GM12801 (cell line): ENCODE data around the gene HAPLN2.

ENCODE experiments used
- TF ChIP-seq, protein P1 (sequence below): IDR thresholded peaks from one replicate; pipeline ENCODE4 v1.5.1; 2011; ENCODE audit warnings: control low read depth; ENCODE audit not compliant: insufficient read length; ENCODE audit errors: extremely low read depth

Gene HAPLN2

DNA sequence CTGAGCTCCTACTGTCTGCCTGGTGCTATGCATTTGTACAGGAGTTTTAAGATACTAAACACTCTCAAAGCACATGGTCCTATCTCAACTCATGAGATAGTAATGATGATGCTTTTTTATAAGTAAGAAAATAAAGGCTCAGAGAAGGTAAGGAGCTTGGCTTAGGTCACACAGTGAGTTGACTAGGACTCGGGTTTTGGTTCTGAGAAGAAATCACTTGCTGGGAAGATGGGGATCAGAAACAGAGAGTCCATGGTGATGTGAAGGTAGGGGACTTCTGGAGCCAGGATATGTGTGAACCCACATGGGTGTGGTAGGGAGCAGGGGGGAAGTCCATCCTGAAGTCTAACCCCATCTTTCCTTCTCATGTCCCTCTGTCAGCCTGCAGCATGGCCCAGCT is 26.5 kb downstream of the HAPLN2 start:
- TF ChIP-seq, protein P1, sequence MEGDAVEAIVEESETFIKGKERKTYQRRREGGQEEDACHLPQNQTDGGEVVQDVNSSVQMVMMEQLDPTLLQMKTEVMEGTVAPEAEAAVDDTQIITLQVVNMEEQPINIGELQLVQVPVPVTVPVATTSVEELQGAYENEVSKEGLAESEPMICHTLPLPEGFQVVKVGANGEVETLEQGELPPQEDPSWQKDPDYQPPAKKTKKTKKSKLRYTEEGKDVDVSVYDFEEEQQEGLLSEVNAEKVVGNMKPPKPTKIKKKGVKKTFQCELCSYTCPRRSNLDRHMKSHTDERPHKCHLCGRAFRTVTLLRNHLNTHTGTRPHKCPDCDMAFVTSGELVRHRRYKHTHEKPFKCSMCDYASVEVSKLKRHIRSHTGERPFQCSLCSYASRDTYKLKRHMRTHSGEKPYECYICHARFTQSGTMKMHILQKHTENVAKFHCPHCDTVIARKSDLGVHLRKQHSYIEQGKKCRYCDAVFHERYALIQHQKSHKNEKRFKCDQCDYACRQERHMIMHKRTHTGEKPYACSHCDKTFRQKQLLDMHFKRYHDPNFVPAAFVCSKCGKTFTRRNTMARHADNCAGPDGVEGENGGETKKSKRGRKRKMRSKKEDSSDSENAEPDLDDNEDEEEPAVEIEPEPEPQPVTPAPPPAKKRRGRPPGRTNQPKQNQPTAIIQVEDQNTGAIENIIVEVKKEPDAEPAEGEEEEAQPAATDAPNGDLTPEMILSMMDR, result no peak

DNA sequence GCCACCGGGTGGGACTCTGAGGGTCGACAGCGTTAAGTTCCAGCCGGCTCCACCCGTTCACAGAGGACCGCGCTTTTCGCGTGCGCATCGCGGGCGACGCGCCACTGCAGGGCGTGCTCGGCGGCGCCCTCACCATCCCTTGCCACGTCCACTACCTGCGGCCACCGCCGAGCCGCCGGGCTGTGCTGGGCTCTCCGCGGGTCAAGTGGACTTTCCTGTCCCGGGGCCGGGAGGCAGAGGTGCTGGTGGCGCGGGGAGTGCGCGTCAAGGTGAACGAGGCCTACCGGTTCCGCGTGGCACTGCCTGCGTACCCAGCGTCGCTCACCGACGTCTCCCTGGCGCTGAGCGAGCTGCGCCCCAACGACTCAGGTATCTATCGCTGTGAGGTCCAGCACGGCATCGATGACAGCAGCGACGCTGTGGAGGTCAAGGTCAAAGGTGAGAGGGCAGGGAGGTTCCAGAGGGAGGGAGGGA is 27.6 kb downstream of the HAPLN2 start:
- TF ChIP-seq, protein P1, result no peak

GRCh38 chr1:156647351-156647750 is 28.1 kb downstream of the HAPLN2 start:
- TF ChIP-seq, protein P1, result no peak

GRCh38 chr1:156648496-156648895 is 29.3 kb downstream of the HAPLN2 start:
- TF ChIP-seq, protein P1, result no peak

DNA sequence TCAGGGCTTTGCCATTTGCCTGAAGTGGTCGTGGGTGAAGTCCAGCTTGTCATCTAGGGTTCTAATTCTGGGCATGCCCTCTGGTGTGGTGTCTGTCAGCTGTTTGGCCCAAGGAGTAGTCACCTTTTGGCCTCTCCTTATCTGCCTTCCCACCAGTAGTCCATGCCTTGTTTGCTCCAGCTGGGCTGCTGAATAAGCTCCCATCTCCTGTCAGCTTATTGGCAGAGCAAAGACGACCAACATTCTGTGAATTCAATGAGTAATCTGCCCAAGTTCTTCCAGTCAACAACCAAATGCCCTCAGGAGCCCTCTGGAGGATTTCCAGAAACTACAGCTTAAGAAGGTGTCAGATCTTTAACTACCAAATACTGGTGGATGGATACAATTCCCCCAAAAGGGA is 29.7 kb downstream of the HAPLN2 start:
- TF ChIP-seq, protein P1, result no peak

DNA sequence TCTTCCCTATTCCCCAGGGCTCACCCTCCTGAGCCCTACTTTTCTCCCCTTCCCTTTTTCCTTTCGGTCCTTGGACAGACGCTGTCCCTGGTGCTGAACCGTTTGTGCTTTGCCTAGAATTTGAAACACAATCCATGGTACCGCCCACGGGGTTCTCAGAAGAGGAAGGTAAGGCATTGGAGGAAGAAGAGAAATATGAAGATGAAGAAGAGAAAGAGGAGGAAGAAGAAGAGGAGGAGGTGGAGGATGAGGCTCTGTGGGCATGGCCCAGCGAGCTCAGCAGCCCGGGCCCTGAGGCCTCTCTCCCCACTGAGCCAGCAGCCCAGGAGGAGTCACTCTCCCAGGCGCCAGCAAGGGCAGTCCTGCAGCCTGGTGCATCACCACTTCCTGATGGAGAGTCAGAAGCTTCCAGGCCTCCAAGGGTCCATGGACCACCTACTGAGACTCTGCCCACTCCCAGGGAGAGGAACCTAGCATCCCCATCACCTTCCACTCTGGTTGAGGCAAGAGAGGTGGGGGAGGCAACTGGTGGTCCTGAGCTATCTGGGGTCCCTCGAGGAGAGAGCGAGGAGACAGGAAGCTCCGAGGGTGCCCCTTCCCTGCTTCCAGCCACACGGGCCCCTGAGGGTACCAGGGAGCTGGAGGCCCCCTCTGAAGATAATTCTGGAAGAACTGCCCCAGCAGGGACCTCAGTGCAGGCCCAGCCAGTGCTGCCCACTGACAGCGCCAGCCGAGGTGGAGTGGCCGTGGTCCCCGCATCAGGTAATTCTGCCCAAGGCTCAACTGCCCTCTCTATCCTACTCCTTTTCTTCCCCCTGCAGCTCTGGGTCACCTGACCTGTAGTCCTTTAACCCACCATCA is 33.1 kb downstream of the HAPLN2 start:
- TF ChIP-seq, protein P1, result no peak

- TF ChIP-seq, protein P1, result no peak
Observed at GRCh38 chr1:156652992-156653355, 33.8 kb downstream of the HAPLN2 start.
